ENCODE results near the gene CACNA2D3. TPM values are rescaled to one million over a fixed set of nuclear protein-coding genes. Genes with fewer than 3 reads are reported as not detected.

The CACNA2D3 gene
- total RNA-seq, 1 donor from 2014 or later, result 1.3 TPM

- no peak for DNase-seq (ENCODE audit: low read depth)
- no peak for TF ChIP-seq CTCF (conservative IDR thresholded peaks at IDR 0.05; ENCODE audit: low read depth, low read length)
- H3K4me3 ChIP-seq (ENCODE audit: low read depth, low read length), result no peak overlapping the region
Observed at GRCh38 chr3:54211097-54211496, 88.7 kb downstream of the CACNA2D3 start.

- H3K4me3 ChIP-seq (ENCODE audit: low read depth, low read length), result no peak overlapping the region
- no peak for TF ChIP-seq CTCF (conservative IDR thresholded peaks at IDR 0.05; ENCODE audit: low read depth, low read length)
- no peak for DNase-seq (ENCODE audit: low read depth)
Observed at GRCh38 chr3:54212723-54213122, 90.4 kb downstream of the CACNA2D3 start.

GRCh38 chr3:54213907-54214306, 91.6 kb downstream of the CACNA2D3 start:
- DNase-seq (ENCODE audit: low read depth), result peak; percentile 59
- TF ChIP-seq CTCF (conservative IDR thresholded peaks at IDR 0.05; ENCODE audit: low read depth, low read length), result no peak

GRCh38 chr3:54214845-54215244, 92.5 kb downstream of the CACNA2D3 start:
- no peak for DNase-seq (ENCODE audit: low read depth)
- TF ChIP-seq CTCF (conservative IDR thresholded peaks at IDR 0.05; ENCODE audit: low read depth, low read length), result no peak
- H3K4me3 ChIP-seq (ENCODE audit: low read depth, low read length), result no peak overlapping the region

More at GRCh38 chr3:54213907-54214306, 91.6 kb downstream of the CACNA2D3 start:
- H3K4me3 ChIP-seq (ENCODE audit: low read depth, low read length), result no peak overlapping the region

- no peak for DNase-seq (ENCODE audit: low read depth)
- no peak overlapping the region for H3K4me3 ChIP-seq (ENCODE audit: low read depth, low read length)
- TF ChIP-seq CTCF (conservative IDR thresholded peaks at IDR 0.05; ENCODE audit: low read depth, low read length), result no peak
Observed at GRCh38 chr3:54215521-54215920, 93.2 kb downstream of the CACNA2D3 start.

GRCh38 chr3:54217828-54218227, 95.5 kb downstream of the CACNA2D3 start:
- TF ChIP-seq CTCF (conservative IDR thresholded peaks at IDR 0.05; ENCODE audit: low read depth, low read length), result no peak
- DNase-seq (ENCODE audit: low read depth), result no peak
- H3K4me3 ChIP-seq (ENCODE audit: low read depth, low read length), result no peak overlapping the region

- DNase-seq (ENCODE audit: low read depth), result no peak
- no peak for TF ChIP-seq CTCF (conservative IDR thresholded peaks at IDR 0.05; ENCODE audit: low read depth, low read length)
- no peak overlapping the region for H3K4me3 ChIP-seq (ENCODE audit: low read depth, low read length)
Observed at GRCh38 chr3:54222316-54222715, 100.0 kb downstream of the CACNA2D3 start.

All from epithelial cell of proximal tubule (primary cell).